Stimulated activated CD8-positive, alpha-beta memory T cell treated with anti-CD3 and anti-CD28 coated beads, Interleukin-4, amount 100 ng/mL, for 4 hours (primary cell): ENCODE data around the gene MS4A18.

ENCODE experiments used
- DNase-seq, 2 donors: peaks; one replicate each; pipeline ENCODE4 v3.0.0-alpha.2; 2020; ENCODE audit warnings: low read depth in 2 of 2, low spot score in 1 of 2

The MS4A18 gene

GRCh38 chr11:60765355-60765754, 40.8 kb downstream of the MS4A18 start:
- DNase-seq: no peak

- DNase-seq: no peak
These were observed 42.0 kb downstream of the MS4A18 start for GRCh38 chr11:60766547-60766946.

GRCh38 chr11:60767388-60767811, 42.9 kb downstream of the MS4A18 start:
- DNase-seq: no peak

- no peak for DNase-seq
These were observed 43.7 kb downstream of the MS4A18 start for GRCh38 chr11:60768202-60768601.

GRCh38 chr11:60769273-60769672, 44.8 kb downstream of the MS4A18 start:
- no peak for DNase-seq

GRCh38 chr11:60769811-60770210, 45.3 kb downstream of the MS4A18 start:
- no peak for DNase-seq

- no peak for DNase-seq
These were observed 46.6 kb downstream of the MS4A18 start for GRCh38 chr11:60771146-60771545.

- DNase-seq: no peak
These were observed 47.5 kb downstream of the MS4A18 start for GRCh38 chr11:60771879-60772525.

GRCh38 chr11:60772666-60773065, 48.1 kb downstream of the MS4A18 start:
- DNase-seq: no peak

GRCh38 chr11:60774726-60775125, 50.2 kb downstream of the MS4A18 start:
- DNase-seq: no peak

- DNase-seq: peak; percentile 51 to 53
These were observed 51.0 kb downstream of the MS4A18 start for GRCh38 chr11:60775420-60775961.

- no peak for DNase-seq
These were observed 51.6 kb downstream of the MS4A18 start for GRCh38 chr11:60776167-60776566.

GRCh38 chr11:60777106-60777505, 52.6 kb downstream of the MS4A18 start:
- no peak for DNase-seq

GRCh38 chr11:60777572-60777971, 53.1 kb downstream of the MS4A18 start:
- no peak for DNase-seq

- no peak for DNase-seq
These were observed 55.5 kb downstream of the MS4A18 start for GRCh38 chr11:60780065-60780464.

GRCh38 chr11:60780774-60781173, 56.3 kb downstream of the MS4A18 start:
- no peak for DNase-seq

GRCh38 chr11:60781286-60781980, 56.9 kb downstream of the MS4A18 start:
- DNase-seq: no peak

- DNase-seq: no peak
These were observed 57.4 kb downstream of the MS4A18 start for GRCh38 chr11:60781981-60782316.

- DNase-seq: no peak
These were observed 58.0 kb downstream of the MS4A18 start for GRCh38 chr11:60782393-60783140.

GRCh38 chr11:60783141-60783484, 58.6 kb downstream of the MS4A18 start:
- no peak for DNase-seq

GRCh38 chr11:60783911-60784310, 59.4 kb downstream of the MS4A18 start:
- no peak for DNase-seq

GRCh38 chr11:60785136-60785535, 60.6 kb downstream of the MS4A18 start, which contains the start of gene MS4A10:
TSS of gene MS4A10 (plus strand) at chr11:60785333. CDS start at chr11:60790336, 5,003 bp downstream.
- no peak for DNase-seq
